C4-2B (cell line): ENCODE measurements around the gene HOMER3.

Experiments
- CTCF ChIP-seq: fragments of 450-650 bp; conservative IDR thresholded peaks from 2 replicates; pipeline ENCODE4 v1.5.1; 2017; ENCODE audit warnings: mild to moderate bottlenecking
- ZFX ChIP-seq: fragments of 450-650 bp; IDR thresholded peaks from 2 replicates; pipeline ENCODE4 v1.6.1; 2017

- TF ChIP-seq CTCF (no peak), ZFX (no peak)
Observed at GRCh38 chr19:18966307-18966706, 25.3 kb upstream of the HOMER3 start.
